Type B pancreatic cell (in vitro differentiated cells): ENCODE data around the gene GPR39. TPM values are rescaled to one million over a fixed set of nuclear protein-coding genes. Genes with fewer than 3 reads are reported as not detected.

Experiments
- DNase-seq: peaks from one replicate; pipeline ENCODE4 v3.0.0; 2021; ENCODE audit warnings: mixed read lengths; ENCODE audit not compliant: unreplicated experiment; ENCODE audit errors: extremely low spot score
- H3K27ac Mint-ChIP-seq: 2 replicates; pipeline ENCODE4 v1.8.0; 2021; ENCODE audit warnings: mild to moderate bottlenecking, mixed read lengths
- H3K27me3 Mint-ChIP-seq: 2 replicates; pipeline ENCODE4 v1.8.0; 2021; ENCODE audit warnings: mixed read lengths
- H3K36me3 Mint-ChIP-seq: 2 replicates; pipeline ENCODE4 v1.8.0; 2021; ENCODE audit warnings: mixed read lengths
- H3K4me1 Mint-ChIP-seq: one replicate; pipeline ENCODE4 v1.8.0; 2021; ENCODE audit warnings: mixed read lengths; ENCODE audit not compliant: unreplicated experiment
- H3K4me3 Mint-ChIP-seq: 2 replicates; pipeline ENCODE4 v1.8.0; 2021; ENCODE audit warnings: mild to moderate bottlenecking, mixed read lengths
- H3K9me3 Mint-ChIP-seq: 2 replicates; pipeline ENCODE4 v1.8.0; 2021; ENCODE audit warnings: mixed read lengths
- total RNA-seq: library from RNA; stranded (reverse); gene quantifications from 2 replicates; pipeline ENCODE4 v1.2.1, GENCODE V29; 2021; ENCODE audit warnings: low replicate concordance
- TF ChIP-seq, protein P1 (sequence below): fragments of 200-600 bp; sonication (generic); conservative IDR thresholded peaks from 2 replicates; pipeline ENCODE4 v1.5.0; 2021; ENCODE audit warnings: antibody characterized with exemption, mild to moderate bottlenecking

The GPR39 gene
- total RNA-seq, 1 donor from 2014 or later, result 4.1 TPM

DNA sequence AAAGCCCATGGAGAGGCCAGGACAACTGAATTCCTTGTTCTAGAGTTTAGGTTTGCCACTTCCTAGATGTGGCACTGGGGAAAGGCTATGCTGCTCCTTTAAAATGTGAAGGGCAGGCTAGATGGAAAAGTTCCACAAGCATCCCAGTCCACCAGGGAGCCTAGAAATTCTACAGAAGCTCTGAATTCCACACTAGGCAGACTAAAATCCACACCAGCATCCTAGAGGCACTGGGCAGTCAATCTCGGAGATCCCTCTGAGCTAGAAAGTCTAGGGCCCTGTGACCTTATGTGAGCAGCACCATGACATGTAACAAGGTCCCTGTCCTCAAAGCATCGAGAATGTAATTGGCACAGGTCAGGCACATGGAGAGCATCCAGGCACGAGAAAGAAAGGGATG is 181.9 kb downstream of the GPR39 start:
- Mint-ChIP-seq H3K4me3 (no peak overlapping the region), H3K9me3 (no peaks in the 10 kb centered on the region), H3K27me3 (no peaks in the 10 kb centered on the region), H3K36me3 (no peaks in the 10 kb centered on the region), H3K4me1 (no peaks in the 10 kb centered on the region), H3K27ac (no peak overlapping the region)
- DNase-seq, result no peak
- TF ChIP-seq, protein P1, sequence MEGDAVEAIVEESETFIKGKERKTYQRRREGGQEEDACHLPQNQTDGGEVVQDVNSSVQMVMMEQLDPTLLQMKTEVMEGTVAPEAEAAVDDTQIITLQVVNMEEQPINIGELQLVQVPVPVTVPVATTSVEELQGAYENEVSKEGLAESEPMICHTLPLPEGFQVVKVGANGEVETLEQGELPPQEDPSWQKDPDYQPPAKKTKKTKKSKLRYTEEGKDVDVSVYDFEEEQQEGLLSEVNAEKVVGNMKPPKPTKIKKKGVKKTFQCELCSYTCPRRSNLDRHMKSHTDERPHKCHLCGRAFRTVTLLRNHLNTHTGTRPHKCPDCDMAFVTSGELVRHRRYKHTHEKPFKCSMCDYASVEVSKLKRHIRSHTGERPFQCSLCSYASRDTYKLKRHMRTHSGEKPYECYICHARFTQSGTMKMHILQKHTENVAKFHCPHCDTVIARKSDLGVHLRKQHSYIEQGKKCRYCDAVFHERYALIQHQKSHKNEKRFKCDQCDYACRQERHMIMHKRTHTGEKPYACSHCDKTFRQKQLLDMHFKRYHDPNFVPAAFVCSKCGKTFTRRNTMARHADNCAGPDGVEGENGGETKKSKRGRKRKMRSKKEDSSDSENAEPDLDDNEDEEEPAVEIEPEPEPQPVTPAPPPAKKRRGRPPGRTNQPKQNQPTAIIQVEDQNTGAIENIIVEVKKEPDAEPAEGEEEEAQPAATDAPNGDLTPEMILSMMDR, result no peak

DNA sequence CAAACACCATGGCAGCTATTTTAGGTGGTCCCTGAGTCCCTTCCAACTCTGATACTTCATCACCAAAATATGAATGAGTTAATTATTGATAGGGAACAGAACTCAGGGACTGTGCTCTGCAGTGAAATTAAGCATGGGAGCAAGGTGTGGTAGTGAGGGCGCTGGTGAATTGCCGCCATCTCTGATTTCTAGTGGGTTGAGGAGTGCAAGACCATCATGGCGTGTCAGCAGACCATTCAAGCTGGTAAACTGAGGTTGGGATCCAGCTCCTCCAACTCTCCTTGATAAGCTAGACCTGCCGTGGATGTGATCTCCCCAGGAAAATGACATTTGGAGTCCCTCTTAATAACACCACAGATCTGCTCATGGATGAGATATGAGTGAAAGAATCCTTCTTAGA is 183.0 kb downstream of the GPR39 start:
- H3K4me3 Mint-ChIP-seq, result no peak overlapping the region
- H3K4me1 Mint-ChIP-seq, result peaks cover 6% of the 10 kb centered on the region
- DNase-seq, result no peak
- no peak overlapping the region for H3K27ac Mint-ChIP-seq
- H3K9me3 Mint-ChIP-seq, result no peaks in the 10 kb centered on the region
- TF ChIP-seq, protein P1, result no peak
- no peaks in the 10 kb centered on the region for H3K27me3 Mint-ChIP-seq
- no peaks in the 10 kb centered on the region for H3K36me3 Mint-ChIP-seq

DNA sequence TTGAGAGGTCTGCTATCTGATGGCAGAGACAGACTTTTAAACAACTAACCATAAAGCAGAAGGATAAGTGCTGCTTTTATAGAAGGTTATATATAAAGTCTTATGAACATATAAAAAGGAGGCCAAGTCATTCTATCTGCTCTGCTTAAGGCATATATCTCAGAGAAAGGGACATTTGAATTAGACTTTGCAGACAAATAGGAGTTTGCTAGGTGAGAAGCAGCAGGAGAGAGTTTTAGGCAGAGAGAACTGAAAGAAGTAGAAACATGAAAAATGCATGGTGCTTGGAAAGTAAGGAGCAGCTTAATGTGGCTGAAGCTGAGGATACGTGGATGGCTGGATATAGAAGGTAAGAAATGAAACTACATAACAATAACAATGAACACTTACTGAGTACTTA is 188.0 kb downstream of the GPR39 start:
- no peaks in the 10 kb centered on the region for H3K9me3 Mint-ChIP-seq

DNA sequence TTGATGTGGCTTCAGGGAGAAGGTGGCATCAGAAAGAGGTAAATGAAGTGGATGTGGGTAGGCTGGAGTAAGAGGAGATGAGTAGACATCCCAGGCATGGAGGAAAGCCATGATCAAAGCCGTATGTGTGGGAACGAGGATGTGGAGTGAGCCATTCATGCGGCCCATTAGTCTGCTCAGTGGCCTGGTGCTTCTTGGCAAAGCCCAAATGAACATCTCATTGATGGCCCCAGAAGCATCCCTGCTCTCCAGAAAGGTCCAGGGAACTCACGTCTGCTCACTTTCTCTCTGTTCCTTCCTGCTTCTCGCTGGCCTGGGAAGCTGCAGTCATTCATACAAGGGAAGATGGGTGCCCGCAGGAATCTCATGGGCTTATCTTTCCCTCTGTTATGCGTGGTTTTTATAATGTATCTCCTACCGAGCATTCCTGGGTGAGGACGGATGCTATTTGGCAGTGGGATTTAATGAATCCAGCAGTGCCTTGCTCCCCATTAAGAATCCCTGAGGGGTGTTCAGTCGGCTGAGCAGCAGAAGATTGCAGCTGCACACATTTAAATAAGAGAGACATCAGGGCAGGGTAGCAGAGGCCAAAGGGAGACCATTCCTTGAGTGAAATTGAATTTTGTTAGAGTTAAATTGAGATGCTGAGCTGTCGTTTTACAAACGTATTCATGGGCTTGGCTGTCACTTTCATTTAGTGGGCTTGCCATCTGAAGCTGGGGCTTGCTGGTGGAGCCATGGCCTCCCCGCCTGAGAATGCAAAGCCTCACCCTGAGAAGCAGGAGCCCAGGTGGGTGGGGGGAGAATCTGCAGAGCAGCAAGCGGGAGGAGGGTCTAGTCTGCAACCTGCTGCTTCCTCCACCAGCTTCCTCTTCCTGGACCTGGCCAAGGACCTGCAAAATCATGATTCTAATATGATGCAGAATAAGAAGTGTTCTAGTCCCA is 188.9 kb downstream of the GPR39 start:
- H3K4me3 Mint-ChIP-seq, result no peak overlapping the region
- DNase-seq, result no peak
- peaks cover 29% of the 10 kb centered on the region for H3K4me1 Mint-ChIP-seq
- H3K27ac Mint-ChIP-seq, result no peak overlapping the region
- TF ChIP-seq, protein P1, result no peak
- no peaks in the 10 kb centered on the region for H3K9me3 Mint-ChIP-seq
- H3K27me3 Mint-ChIP-seq, result no peaks in the 10 kb centered on the region
- H3K36me3 Mint-ChIP-seq, result no peaks in the 10 kb centered on the region

More for the DNA sequence above, 188.0 kb downstream of the GPR39 start:
- Mint-ChIP-seq H3K27ac (no peak overlapping the region), H3K4me1 (peaks cover 29% of the 10 kb centered on the region), H3K4me3 (no peak overlapping the region), H3K27me3 (no peaks in the 10 kb centered on the region), H3K36me3 (no peaks in the 10 kb centered on the region)
- TF ChIP-seq, protein P1, result no peak
- no peak for DNase-seq

GRCh38 chr2:132606649-132607048 is 190.0 kb downstream of the GPR39 start:
- no peak for DNase-seq
- no peak overlapping the region for H3K27ac Mint-ChIP-seq
- H3K36me3 Mint-ChIP-seq, result no peaks in the 10 kb centered on the region
- peaks cover 35% of the 10 kb centered on the region for H3K4me1 Mint-ChIP-seq
- TF ChIP-seq, protein P1, result no peak
- H3K27me3 Mint-ChIP-seq, result no peaks in the 10 kb centered on the region
- peaks cover 4% of the 10 kb centered on the region for H3K9me3 Mint-ChIP-seq
- H3K4me3 Mint-ChIP-seq, result no peak overlapping the region
